CD4-positive, alpha-beta T cell treated with Interleukin-6 at 100 ng/mL for 8 hours (primary cell): ENCODE measurements around the gene SGMS1.

ENCODE experiments used
- DNase-seq: peaks from one replicate; pipeline ENCODE4 v3.0.0-alpha.2; 2020; ENCODE audit warnings: mixed read lengths, low spot score

SGMS1 gene

DNA sequence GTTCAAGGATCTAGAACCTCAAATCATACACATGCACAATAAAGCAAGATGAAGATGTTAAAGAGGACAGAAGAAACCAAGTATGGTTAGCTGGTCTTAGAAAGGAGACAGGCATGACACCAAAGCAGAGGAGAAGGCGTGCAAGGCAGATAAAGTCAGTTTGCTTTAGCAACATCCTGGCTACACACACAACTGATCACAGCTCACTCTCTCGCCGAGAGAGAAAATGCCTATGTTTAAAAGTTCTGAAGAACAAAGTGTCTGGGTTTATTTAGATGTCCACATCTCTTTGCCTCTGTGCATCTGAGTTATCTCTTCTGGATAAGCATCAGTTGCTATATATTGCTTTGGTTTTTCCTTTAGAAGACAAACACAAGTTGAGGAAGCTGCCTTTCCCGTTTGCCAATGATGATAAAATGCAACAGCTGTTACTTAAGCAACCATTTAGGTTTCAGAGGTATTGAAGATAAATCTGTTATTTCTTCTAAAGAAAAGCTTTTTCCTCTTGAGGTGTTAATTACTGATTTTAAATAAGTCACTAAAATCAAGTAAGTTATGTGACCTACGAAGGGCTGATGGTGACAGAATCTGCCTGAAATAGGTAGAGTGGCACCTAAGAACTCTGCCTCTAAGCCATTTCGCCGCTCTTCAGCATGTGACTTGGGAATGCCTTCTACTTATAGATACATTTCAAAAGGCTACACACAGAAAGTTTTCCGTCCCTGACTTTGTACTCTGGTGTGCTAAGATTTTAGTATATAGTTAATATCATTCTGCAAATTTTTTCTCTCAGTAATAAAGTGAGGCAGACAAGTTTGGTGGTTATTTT is 226.2 kb downstream of the SGMS1 start:
- no peak for DNase-seq

DNA sequence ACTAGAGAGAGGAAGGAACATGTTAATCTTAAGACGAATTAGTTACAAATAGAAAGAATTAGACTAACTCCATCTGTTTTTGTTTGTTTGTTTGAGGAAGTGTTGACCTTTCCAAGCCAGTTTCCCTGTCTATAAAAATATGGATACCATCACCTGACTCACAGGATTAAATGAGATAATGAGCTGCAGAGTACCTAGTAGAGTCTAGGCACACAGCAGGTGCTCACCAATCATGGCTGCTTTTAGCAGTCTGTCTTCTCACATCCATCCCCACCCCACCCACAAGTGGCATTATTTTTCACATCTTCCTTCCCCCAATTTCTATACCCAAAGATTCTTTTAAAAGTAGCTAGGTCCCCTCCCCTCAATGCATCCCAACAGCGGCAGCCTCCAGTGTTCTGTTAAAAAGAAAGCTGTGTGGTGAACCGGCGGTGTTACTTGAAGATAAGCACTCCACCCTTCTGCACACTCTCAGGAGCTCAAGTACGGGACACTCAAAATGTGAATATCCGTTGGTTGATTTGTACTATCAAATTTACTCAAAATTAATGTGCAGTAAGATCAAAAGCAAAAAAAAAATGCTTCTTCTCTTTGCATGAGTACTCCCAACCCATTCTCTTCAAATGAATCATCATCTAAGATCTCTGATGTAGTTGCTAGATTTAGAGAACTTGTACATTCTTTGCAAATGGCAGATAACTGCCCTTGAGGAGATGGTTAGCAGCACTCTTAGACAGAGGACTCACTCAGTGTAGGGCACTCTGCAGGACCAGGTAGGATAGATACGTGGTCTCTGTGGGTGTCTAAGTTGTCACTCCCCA is 227.1 kb downstream of the SGMS1 start:
- DNase-seq, result no peak

DNA sequence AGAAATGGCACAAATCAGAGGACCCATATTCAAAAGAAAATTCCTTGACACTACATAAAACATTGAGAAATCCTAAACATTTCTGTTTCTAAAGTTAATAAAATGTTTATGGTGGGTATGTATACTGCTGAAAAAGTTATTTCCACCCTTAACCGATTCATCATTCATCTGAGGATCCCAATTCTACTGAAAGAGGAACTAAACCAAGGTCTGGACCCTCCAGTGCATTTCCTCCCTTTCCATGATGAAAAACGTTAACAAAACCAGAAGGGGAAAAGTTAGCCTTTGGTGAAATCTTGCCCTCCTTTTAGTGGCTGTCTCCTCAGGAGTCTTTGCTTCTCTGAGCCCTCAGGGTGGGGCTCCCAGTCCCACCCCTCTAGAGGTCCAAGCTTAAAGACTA is 227.9 kb downstream of the SGMS1 start:
- DNase-seq, result no peak

GRCh38 chr10:50395271-50395670 is 228.5 kb downstream of the SGMS1 start:
- no peak for DNase-seq

DNA sequence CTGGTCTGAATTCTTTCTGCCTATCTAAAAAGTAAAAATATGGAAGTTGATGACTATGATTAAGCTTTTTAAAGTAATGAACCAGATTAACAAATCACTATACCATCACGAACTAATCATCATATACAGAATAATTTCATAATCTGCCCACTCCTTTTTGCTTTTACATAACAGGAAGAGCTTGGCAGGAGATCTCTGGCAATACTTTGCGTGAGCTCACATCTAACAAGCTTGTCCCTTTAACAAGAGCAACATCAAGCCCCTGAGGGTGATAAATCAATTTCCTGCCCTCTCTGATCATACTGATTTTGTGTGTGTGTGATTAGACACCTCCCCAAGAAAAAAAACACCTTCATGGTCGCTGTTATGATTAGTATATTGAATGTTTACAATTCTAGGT is 228.9 kb downstream of the SGMS1 start:
- peak; percentile 10 for DNase-seq

DNA sequence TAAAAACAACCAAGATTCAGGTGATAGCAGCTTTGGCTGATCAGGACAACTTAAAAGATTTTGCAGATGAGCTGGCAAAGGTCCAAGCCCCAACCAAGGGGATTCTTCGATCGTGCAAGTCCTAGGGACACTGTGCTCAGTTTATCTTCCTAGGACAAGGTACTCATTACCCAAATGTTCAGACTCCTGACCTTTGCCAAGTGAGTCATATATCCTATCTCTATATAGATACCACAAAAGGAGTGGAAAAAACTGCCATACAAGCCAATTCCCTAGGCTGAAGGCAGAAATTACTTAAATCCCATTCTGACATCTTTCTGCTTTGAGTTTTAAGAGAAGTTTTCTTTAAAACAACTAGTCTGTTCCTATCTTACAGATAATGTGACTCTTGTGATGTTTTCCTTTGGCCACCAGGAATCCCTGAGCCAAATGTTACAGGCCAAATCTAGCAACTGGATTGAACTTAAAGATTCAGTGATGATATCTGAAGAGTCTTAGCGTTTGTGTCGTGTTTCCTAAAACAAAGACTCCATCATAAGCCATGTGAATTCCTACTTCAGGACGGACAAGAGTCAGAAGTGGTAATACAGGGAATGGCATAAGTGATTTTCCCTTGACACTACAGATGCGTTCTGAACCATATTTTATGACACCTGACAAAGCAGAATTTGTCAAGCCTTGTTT is 229.8 kb downstream of the SGMS1 start:
- DNase-seq, result no peak

GRCh38 chr10:50392966-50393718 is 230.6 kb downstream of the SGMS1 start:
- no peak for DNase-seq

DNA sequence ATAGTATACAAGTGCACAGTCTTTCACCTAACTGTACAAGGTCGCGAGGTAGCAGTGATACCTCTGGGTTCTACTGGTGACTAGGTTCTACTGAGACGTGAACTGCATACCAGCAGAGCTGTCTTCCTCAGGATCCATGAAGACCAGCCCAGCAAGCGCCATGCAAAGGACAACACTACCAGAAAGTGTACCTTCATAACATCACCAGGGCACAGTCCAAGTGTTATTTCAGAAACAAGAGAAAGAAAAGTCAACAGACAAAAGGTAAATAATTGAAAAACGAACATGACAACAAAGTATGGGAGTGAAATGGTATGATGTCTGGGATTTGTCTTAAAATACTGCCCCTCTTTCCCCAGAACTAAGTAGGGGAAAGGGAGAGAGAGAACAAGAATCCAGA is 231.3 kb downstream of the SGMS1 start:
- no peak for DNase-seq

- DNase-seq, result no peak
Observed at GRCh38 chr10:50390302-50390701, 233.5 kb downstream of the SGMS1 start.

DNA sequence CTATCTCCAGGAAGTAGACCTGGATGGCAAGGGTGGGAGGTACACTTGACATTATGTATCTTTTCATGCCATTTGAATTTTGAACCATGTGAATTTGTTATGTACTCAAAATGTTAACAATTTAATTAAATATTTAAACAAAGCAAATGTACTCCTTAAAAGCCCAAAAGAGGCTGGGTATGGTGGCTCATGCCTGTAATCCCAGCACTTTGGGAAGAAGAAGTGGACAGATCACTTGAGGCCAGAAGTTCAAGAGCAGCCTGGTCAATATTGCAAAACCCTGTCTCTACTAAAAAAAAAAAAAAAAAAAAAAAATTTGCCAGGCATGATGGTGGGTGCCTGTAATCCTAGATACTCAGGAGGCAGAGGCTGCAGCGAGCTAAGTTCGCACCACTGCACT is 235.6 kb downstream of the SGMS1 start:
- no peak for DNase-seq

- DNase-seq, result no peak
Observed at GRCh38 chr10:50387732-50388073, 236.1 kb downstream of the SGMS1 start.

DNA sequence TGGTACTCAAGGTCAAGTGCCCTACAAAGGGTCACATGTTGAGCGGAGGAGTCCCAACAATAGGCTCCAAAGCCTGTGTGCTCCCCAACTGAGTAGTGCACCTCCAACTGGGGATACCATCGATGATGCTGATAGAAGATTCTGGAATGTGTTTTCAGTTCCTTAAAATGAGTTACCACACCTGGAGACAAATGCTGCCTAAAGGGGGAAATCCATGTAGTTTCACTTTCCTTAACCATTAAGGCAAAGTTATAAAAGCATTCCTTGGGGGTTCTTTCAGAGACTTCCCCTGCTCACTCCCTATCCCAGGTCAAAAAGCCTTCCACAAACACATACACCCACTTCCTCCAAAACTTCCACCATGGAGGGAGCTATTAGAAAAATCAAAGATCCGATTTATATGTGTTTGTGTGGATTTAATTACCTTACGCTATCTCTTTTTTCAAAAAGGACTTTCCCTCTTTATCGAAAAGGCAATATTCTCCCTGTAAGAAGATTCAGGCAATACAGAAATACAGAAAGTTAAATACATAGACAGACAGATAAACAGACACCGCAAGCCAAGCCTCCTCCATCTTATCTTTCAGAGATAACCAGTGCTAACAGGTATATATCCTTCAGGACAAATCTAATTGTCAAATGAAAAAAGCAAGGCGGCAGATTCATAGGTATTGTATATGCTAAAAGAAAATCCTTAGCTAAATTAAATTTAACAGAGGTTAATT is 236.6 kb downstream of the SGMS1 start:
- DNase-seq, result no peak

DNA sequence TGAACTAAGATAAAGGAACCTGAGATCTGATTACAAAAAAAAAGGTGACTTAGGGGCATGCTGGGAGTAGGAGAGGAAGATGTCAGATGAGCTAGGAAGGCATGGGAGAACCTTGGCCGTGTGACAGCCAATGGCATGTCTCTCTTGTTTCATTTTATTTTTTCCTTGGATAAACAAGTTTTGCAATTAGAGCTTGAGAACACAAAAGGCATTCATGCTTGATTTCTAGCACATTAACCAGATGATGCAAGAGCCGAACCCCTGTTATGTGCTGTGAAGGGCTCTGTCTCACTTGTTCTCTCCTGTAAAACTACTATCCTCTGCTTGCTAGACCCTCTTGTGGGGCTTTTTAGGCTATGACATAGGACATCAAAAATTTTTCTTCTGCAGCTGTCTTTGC is 238.1 kb downstream of the SGMS1 start:
- DNase-seq, result no peak

DNA sequence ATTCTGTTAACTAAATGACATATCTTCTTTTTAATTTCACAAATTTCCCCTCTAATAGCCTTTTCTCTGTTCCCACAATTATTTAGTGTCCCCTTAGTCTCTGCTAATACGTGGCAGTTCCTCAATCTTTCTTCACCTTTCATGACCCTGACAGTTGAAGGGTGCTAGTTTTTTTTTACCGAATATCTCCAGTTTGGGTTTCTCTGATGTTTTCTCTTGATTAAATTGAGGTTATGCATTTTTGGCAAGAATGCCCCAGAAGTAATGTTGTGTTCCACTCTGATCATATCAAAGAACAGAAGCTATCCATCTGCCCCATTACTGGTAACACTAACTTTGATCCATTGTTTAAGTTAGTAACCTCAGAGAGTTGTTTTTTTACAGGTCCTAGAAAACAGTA is 238.9 kb downstream of the SGMS1 start:
- DNase-seq, result no peak

DNA sequence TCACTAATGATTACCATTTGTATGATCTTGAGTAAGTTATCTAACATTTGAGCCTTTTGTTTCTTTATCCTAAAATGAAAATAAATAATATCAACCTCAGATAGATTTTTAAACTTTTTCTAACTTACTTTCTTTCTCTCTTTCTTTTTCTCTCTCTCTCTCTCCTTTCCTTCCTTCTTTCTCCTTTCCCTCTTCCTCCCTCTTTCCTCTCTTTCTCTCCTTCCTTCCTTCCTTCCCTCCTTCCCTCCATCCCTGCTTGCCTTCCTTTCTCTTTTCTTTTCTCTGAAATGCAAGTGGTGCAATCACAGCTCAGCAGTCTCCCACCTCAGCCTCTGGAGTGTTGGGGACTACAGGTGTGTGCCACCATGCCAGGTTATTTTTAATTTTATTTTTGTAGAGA is 239.5 kb downstream of the SGMS1 start:
- DNase-seq, result no peak

- no peak for DNase-seq
Observed at GRCh38 chr10:50382576-50383023, 241.2 kb downstream of the SGMS1 start.

GRCh38 chr10:50381642-50382041 is 242.1 kb downstream of the SGMS1 start:
- DNase-seq, result no peak

GRCh38 chr10:50379616-50380015 is 244.1 kb downstream of the SGMS1 start:
- DNase-seq, result no peak

DNA sequence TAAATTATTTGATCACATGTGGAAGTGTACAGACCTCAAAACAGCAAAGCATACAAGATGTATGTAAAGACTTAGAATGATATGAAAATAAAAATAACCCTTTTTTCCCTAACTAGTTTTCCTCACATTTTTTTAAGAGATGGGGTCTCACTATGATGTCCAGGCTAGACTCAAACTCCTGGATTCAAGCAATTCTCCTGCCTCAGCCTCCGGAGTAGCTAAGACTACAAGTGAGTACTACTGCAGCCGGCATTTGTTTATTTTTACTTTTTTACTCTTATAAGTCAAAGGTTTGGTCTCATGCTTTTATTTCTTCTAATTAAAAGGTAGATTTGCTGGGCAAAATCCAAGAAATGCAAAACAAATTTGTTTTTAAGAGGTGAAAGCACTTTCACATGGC is 248.0 kb downstream of the SGMS1 start:
- DNase-seq, result no peak

DNA sequence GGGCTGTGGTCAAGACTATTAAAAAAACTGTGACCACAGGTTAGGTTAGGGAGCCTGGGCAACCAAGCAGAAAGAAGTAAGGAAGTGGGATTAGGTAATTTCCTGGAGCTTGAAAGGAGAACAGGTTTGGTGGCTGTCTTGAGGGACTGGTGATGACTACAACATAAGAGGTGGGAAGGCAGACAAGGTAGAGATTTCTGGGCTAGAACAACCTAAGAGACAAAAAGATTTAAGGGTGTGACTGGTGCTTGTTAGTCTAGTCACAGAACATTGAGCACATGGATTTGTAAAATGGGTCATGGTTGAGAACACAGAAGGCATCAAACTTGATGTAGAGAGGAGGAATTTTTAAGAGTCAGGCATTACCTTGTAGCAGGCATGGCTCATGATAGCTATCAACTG is 248.7 kb downstream of the SGMS1 start:
- DNase-seq, result no peak

DNA sequence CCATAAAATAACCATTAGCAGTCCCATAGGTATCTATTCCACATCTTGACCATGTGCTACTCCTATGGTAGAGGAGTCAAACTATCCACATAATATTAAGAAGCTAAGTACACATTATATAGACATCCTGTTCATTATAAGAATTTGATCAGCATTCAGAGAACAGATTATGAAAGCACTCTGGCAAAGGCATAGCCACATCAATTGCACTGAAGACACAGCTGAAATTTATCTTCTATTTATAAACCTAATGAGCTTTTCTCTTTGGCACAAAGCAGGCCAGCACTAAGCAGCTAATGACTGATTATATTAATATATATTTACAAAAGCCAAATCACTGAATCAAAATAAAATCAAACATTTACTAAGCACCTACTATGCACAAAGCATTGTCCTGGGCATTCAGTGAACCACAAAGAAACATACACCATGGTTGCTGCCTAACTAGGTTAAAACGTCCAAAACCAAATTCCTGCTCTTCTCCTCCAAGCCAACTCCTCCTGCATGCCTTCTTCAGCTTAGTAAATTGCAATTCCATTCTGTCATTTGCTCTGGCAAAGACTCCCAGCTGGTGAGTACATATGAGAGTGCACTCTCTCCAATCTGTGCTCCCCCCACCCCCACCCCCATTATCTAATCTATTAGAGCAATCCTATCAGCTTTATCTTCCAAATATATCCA is 249.8 kb downstream of the SGMS1 start:
- no peak for DNase-seq
